OCI-LY1 (cell line): ENCODE data around the gene INSYN1.

ENCODE experiments used
- H2AFZ ChIP-seq: fragments of 200-600 bp; sonication (generic), shearing (Covaris generic); 2 replicates; pipeline ENCODE4 v1.6.0; 2014; ENCODE audit warnings: antibody characterized with exemption, mild to moderate bottlenecking, low read length
- H3F3A ChIP-seq: fragments of 200-600 bp; sonication (generic), shearing (Covaris generic); 2 replicates; pipeline ENCODE4 v1.6.0; 2014; ENCODE audit warnings: mild to moderate bottlenecking, antibody characterized with exemption, low read length, moderate library complexity; ENCODE audit not compliant: insufficient read depth
- H3K27ac ChIP-seq: fragments of 200-600 bp; sonication (generic); 2 replicates; pipeline ENCODE4 v1.5.1; 2014; ENCODE audit warnings: low read length, mixed run types, mild to moderate bottlenecking, low read depth; ENCODE audit not compliant: poor library complexity, severe bottlenecking
- H3K27me3 ChIP-seq: fragments of 200-600 bp; sonication (generic); 2 replicates; pipeline ENCODE4 v1.6.0; 2014; ENCODE audit warnings: antibody characterized with exemption, mild to moderate bottlenecking, low read length, moderate library complexity; ENCODE audit not compliant: insufficient read depth
- H3K36me3 ChIP-seq: fragments of 200-600 bp; sonication (generic); 2 replicates; pipeline ENCODE4 v1.6.1; 2014; ENCODE audit warnings: mild to moderate bottlenecking, antibody characterized with exemption, low read length, moderate library complexity, mixed read lengths; ENCODE audit not compliant: insufficient read depth
- H3K4me1 ChIP-seq: fragments of 200-600 bp; sonication (generic); 2 replicates; pipeline ENCODE4 v1.5.1; 2014; ENCODE audit warnings: mild to moderate bottlenecking, low read length, moderate library complexity; ENCODE audit not compliant: insufficient read depth, severe bottlenecking
- H3K4me2 ChIP-seq: fragments of 200-600 bp; sonication (generic), shearing (Covaris generic); 2 replicates; pipeline ENCODE4 v1.6.1; 2014; ENCODE audit warnings: low read length
- H3K4me3 ChIP-seq: fragments of 200-600 bp; sonication (generic); 2 replicates; pipeline ENCODE4 v1.5.1; 2014; ENCODE audit warnings: low read length, low read depth, mild to moderate bottlenecking, mixed read lengths; ENCODE audit not compliant: poor library complexity, severe bottlenecking
- H3K79me2 ChIP-seq: fragments of 200-600 bp; shearing (Covaris generic); 2 replicates; pipeline ENCODE4 v1.6.1; 2016; ENCODE audit warnings: mixed run types, low read length, mixed read lengths; ENCODE audit not compliant: insufficient read depth
- H3K9ac ChIP-seq: fragments of 200-600 bp; sonication (generic), shearing (Covaris generic); 2 replicates; pipeline ENCODE4 v1.6.1; 2014; ENCODE audit warnings: mild to moderate bottlenecking, low read length, mixed read lengths
- H3K9me2 ChIP-seq: fragments of 200-600 bp; sonication (generic), shearing (Covaris generic); 2 replicates; pipeline ENCODE4 v1.6.1; 2014; ENCODE audit warnings: low read depth, mild to moderate bottlenecking, low read length, mixed read lengths
- H3K9me3 ChIP-seq: fragments of 200-600 bp; shearing (Covaris generic); 2 replicates; pipeline ENCODE4 v1.6.1; 2014; ENCODE audit warnings: low read length, mixed read lengths
- H4K20me1 ChIP-seq: fragments of 200-600 bp; sonication (generic), shearing (Covaris generic); 2 replicates; pipeline ENCODE4 v1.6.0; 2016; ENCODE audit warnings: mild to moderate bottlenecking, low read length; ENCODE audit not compliant: insufficient read depth
- EZH2 ChIP-seq: fragments of 200-600 bp; sonication (generic), shearing (Covaris generic); IDR thresholded peaks from 2 replicates; pipeline ENCODE4 v1.8.0; 2017; ENCODE audit warnings: borderline replicate concordance, mixed run types, mild to moderate bottlenecking, antibody characterized with exemption, low read length, moderate library complexity, mixed read lengths
- TF ChIP-seq, protein P1 (sequence below): fragments of 200-600 bp; sonication (generic), shearing (Covaris generic); IDR thresholded peaks from 2 replicates; pipeline ENCODE4 v1.5.1; 2017; ENCODE audit warnings: mild to moderate bottlenecking, antibody characterized with exemption, low read length, moderate library complexity, mixed read lengths

The INSYN1 gene

GRCh38 chr15:73748730-73749129 lies 4.4 kb downstream of the INSYN1 start:
- H3K9me3 ChIP-seq = no peaks in the 10 kb centered on the region
- H3K4me3 ChIP-seq = no peak overlapping the region
- no peaks in the 10 kb centered on the region for H3K27me3 ChIP-seq
- H3F3A ChIP-seq = no peaks in the 10 kb centered on the region
- H2AFZ ChIP-seq = no peak overlapping the region
- H3K79me2 ChIP-seq = no peaks in the 10 kb centered on the region
- no peak overlapping the region for H3K4me2 ChIP-seq
- TF ChIP-seq EZH2 = no peak
- TF ChIP-seq, protein P1, sequence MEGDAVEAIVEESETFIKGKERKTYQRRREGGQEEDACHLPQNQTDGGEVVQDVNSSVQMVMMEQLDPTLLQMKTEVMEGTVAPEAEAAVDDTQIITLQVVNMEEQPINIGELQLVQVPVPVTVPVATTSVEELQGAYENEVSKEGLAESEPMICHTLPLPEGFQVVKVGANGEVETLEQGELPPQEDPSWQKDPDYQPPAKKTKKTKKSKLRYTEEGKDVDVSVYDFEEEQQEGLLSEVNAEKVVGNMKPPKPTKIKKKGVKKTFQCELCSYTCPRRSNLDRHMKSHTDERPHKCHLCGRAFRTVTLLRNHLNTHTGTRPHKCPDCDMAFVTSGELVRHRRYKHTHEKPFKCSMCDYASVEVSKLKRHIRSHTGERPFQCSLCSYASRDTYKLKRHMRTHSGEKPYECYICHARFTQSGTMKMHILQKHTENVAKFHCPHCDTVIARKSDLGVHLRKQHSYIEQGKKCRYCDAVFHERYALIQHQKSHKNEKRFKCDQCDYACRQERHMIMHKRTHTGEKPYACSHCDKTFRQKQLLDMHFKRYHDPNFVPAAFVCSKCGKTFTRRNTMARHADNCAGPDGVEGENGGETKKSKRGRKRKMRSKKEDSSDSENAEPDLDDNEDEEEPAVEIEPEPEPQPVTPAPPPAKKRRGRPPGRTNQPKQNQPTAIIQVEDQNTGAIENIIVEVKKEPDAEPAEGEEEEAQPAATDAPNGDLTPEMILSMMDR = no peak
- H4K20me1 ChIP-seq = no peaks in the 10 kb centered on the region
- H3K9me2 ChIP-seq = no peaks in the 10 kb centered on the region
- H3K4me1 ChIP-seq = no peaks in the 10 kb centered on the region
- no peaks in the 10 kb centered on the region for H3K36me3 ChIP-seq
- H3K27ac ChIP-seq = no peak overlapping the region
- H3K9ac ChIP-seq = no peak overlapping the region

GRCh38 chr15:73747847-73748590 lies 5.1 kb downstream of the INSYN1 start:
- H4K20me1 ChIP-seq = no peaks in the 10 kb centered on the region
- H3K9me3 ChIP-seq = no peaks in the 10 kb centered on the region
- H3K27ac ChIP-seq = no peak overlapping the region
- no peaks in the 10 kb centered on the region for H3K36me3 ChIP-seq
- no peak overlapping the region for H2AFZ ChIP-seq
- H3K4me1 ChIP-seq = no peaks in the 10 kb centered on the region
- H3K79me2 ChIP-seq = no peaks in the 10 kb centered on the region
- no peaks in the 10 kb centered on the region for H3F3A ChIP-seq
- H3K4me3 ChIP-seq = no peak overlapping the region
- TF ChIP-seq, protein P1 = no peak
- no peak for TF ChIP-seq EZH2
- no peak overlapping the region for H3K9ac ChIP-seq
- H3K4me2 ChIP-seq = no peak overlapping the region
- H3K9me2 ChIP-seq = no peaks in the 10 kb centered on the region
- no peaks in the 10 kb centered on the region for H3K27me3 ChIP-seq

GRCh38 chr15:73746883-73747282 lies 6.3 kb downstream of the INSYN1 start:
- H2AFZ ChIP-seq = no peak overlapping the region
- no peaks in the 10 kb centered on the region for H3K4me1 ChIP-seq
- no peaks in the 10 kb centered on the region for H3F3A ChIP-seq
- no peaks in the 10 kb centered on the region for H3K79me2 ChIP-seq
- H3K9me2 ChIP-seq = no peaks in the 10 kb centered on the region
- no peak overlapping the region for H3K4me2 ChIP-seq
- no peak for TF ChIP-seq EZH2
- TF ChIP-seq, protein P1 = no peak
- H4K20me1 ChIP-seq = no peaks in the 10 kb centered on the region
- no peaks in the 10 kb centered on the region for H3K36me3 ChIP-seq
- H3K9me3 ChIP-seq = no peaks in the 10 kb centered on the region
- no peak overlapping the region for H3K27ac ChIP-seq
- no peak overlapping the region for H3K4me3 ChIP-seq
- H3K9ac ChIP-seq = no peak overlapping the region
- no peaks in the 10 kb centered on the region for H3K27me3 ChIP-seq
